AG04450 (cell line): ENCODE results near the gene THRB. TPM values are rescaled to one million over a fixed set of nuclear protein-coding genes. Genes with fewer than 3 reads are reported as not detected.
"Not testable (repeated sequence)": the region's sequence is repeated elsewhere in the genome, so short reads cannot be mapped to it uniquely, and the experiment has no call there.

ENCODE experiments used
- CTCF ChIA-PET: fragments of 300-600, 350-600 bp; formaldehyde crosslinking; extraction: SDS; loops from one replicate; lab custom pipeline; 2022; ENCODE audit warnings: antibody characterized with exemption, inconsistent platforms; lab: Charles Lee
- POLR2A ChIA-PET: fragments of 350-600 bp; formaldehyde crosslinking; extraction: SDS; loops from one replicate; lab custom pipeline; 2021; ENCODE audit warnings: antibody characterized with exemption, inconsistent platforms; lab: Yijun Ruan, JAX
- DNase-seq: peaks from one replicate; pipeline ENCODE4 v3.0.0-alpha.2; 2011; ENCODE audit warnings: low read depth, low spot score
- H3K27ac ChIP-seq: one replicate; pipeline ENCODE4 v1.5.1; 2012; ENCODE audit warnings: low read depth, low read length, control low read depth
- H3K27me3 ChIP-seq: one replicate; pipeline ENCODE4 v1.6.0; 2012; ENCODE audit warnings: low read length; ENCODE audit not compliant: control insufficient read depth, insufficient read depth
- H3K4me3 ChIP-seq: 2 replicates; pipeline ENCODE4 v1.5.1; 2011; ENCODE audit warnings: mild to moderate bottlenecking, low read depth, low read length, control low read depth
- H3K9me3 ChIP-seq: 2 replicates; pipeline ENCODE4 v1.5.1; 2012; ENCODE audit warnings: low read length; ENCODE audit not compliant: control insufficient read depth, insufficient read depth
- polyA plus RNA-seq: library from polyadenylated mRNA; depleted of rRNA; stranded (reverse); fragments of >200 nt; gene quantifications from 2 replicates; pipeline ENCODE4 v1.2.3, GENCODE V29; 2011
- TF ChIP-seq, protein P1 (sequence below): IDR thresholded peaks from 2 replicates; pipeline ENCODE4 v1.5.1; 2011; ENCODE audit warnings: low read depth, low read length, control low read depth, inconsistent platforms

The THRB gene
- polyA plus RNA-seq, 1 experiment = 0.02 TPM

DNA sequence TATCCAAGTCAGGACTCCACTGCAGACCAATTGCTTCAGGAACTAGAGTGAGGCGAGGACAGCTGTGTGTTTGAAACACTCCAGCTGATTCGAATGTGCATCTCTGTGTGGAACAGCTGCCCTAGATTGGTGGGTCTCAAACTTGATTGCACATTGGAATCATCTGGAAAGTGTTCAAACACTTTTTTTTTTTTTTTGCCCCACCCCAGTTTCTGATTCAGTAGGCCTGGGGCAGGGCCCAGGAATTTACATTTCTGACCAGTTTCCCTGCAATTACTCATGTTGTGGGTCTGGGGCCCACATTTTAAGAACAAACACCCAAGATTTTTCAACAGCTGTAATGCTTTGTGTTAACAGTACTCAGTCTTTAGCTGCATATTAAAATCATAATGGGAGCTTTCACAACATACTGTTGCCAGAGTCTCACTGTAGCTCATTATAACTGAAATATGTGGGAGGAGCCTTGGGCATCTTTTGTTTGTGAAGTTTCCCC lies 392.9 kb downstream of the THRB start:
- no peaks in the 10 kb centered on the region for H3K27me3 ChIP-seq
- TF ChIP-seq, protein P1, sequence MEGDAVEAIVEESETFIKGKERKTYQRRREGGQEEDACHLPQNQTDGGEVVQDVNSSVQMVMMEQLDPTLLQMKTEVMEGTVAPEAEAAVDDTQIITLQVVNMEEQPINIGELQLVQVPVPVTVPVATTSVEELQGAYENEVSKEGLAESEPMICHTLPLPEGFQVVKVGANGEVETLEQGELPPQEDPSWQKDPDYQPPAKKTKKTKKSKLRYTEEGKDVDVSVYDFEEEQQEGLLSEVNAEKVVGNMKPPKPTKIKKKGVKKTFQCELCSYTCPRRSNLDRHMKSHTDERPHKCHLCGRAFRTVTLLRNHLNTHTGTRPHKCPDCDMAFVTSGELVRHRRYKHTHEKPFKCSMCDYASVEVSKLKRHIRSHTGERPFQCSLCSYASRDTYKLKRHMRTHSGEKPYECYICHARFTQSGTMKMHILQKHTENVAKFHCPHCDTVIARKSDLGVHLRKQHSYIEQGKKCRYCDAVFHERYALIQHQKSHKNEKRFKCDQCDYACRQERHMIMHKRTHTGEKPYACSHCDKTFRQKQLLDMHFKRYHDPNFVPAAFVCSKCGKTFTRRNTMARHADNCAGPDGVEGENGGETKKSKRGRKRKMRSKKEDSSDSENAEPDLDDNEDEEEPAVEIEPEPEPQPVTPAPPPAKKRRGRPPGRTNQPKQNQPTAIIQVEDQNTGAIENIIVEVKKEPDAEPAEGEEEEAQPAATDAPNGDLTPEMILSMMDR = no peak
- ChIA-PET CTCF (no interaction called here), POLR2A (interaction anchor here (0.5 kb wide), 1 partner anchor 27 kb away, joined by 5 read pairs; no protein-coding TSS in a partner anchor)
- DNase-seq = no peak
- H3K9me3 ChIP-seq = no peaks in the 10 kb centered on the region
- H3K27ac ChIP-seq = no peak overlapping the region
- no peak overlapping the region for H3K4me3 ChIP-seq

DNA sequence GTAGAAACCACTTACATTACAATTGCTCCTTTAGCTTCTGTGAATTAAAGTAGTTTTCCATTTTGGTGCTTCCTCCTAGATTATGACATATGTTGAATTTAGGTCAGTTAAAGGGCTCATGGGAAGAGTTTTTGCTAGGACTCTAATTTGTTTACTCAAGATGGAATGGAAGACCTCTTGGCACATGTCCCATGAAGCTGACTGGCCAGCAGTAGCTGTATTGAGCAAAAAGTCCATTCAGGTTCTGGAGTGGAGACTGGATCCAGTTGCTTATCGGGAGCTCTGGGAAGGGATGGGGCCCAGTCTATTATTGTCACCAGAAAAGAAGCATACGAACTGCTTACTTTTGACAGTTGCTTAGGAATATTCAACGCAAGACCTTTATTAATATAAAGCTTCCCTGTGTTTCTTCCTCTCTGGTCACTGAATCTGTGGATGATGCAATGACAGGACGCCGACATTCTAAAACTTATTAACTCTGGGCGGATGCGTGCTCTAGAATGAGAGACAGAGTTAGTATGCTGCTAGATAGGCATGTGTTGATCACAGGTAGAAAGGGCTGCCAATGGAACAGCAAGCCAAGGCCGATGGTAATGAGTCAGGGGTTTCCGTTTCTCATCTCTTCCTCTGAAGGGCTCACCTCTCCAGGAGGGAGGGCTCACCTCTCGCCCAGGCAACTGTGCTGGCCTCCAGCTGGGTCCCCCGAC lies 393.8 kb downstream of the THRB start:
- no peaks in the 10 kb centered on the region for H3K9me3 ChIP-seq
- no peak for DNase-seq
- no peak overlapping the region for H3K27ac ChIP-seq
- TF ChIP-seq, protein P1 = no peak
- CTCF ChIA-PET = interaction anchor here (0.7 kb wide), 1 partner anchor 60 kb away, joined by 4 read pairs; no protein-coding TSS in a partner anchor
- POLR2A ChIA-PET = interaction anchor here (0.5 kb wide), 1 partner anchor 28 kb away, joined by 5 read pairs; no protein-coding TSS in a partner anchor
- H3K27me3 ChIP-seq = no peaks in the 10 kb centered on the region
- no peak overlapping the region for H3K4me3 ChIP-seq

DNA sequence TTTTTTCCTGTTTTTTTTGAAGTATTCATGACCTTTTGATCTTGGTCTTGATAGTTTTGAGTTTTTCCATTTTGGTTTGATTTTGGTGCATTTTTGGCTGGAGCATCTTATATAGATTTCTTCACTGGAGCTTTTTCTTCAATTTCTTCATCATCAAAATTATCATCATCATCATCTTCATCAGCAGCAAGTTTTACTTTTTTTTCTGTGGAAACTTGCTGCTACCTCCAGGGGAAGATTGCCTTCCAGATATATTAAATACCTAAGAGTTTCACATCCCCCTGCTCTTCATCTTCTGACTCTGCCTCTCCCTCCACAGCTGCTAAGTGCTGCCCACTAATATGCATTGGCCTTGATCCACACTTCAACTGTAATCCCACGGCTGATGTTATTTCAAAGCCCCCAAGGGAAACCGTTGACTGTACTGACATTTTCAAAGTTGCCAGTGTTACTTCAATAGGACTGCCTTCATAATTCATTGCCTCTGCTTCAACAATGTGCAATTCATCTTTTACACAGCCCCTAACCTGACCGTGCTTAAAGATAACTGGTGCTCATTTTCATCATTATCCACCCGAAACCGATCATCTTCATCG lies 397.9 kb downstream of the THRB start:
- Histone ChIP-seq H3K4me3 (no peak overlapping the region), H3K9me3 (no peaks in the 10 kb centered on the region), H3K27ac (no peak overlapping the region), H3K27me3 (no peaks in the 10 kb centered on the region)
- TF ChIP-seq, protein P1 = no peak
- ChIA-PET POLR2A (interaction anchor here (0.6 kb wide), 1 partner anchor 26 kb away, joined by 4 read pairs; no protein-coding TSS in a partner anchor), CTCF (no interaction called here)
- DNase-seq = no peak

DNA sequence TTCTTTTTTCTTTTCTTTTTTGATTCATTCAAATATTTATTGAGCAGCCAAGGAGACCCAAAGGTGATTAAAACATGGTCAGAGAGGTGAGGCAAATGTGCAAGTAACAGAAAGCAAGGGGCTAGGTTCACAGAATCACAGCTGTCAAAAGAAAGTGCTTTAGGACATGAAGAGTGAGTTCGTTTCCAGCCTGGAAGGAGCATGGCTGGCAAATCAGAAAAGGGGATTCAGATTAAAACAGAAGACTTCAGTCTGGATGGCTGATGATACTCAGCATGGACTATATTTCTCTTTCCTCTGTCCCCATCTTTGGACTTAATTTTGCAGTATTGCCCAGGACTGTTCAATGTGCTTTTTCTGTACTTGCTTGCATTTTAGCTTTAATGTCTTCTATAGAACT lies 398.4 kb downstream of the THRB start:
- Histone ChIP-seq H3K27ac (no peak overlapping the region), H3K4me3 (no peak overlapping the region), H3K27me3 (no peaks in the 10 kb centered on the region), H3K9me3 (no peaks in the 10 kb centered on the region)
- ChIA-PET POLR2A (interaction anchor here (0.6 kb wide), 1 partner anchor 25 kb away, joined by 4 read pairs; no protein-coding TSS in a partner anchor), CTCF (no interaction called here)
- no peak for DNase-seq
- TF ChIP-seq, protein P1 = no peak

DNA sequence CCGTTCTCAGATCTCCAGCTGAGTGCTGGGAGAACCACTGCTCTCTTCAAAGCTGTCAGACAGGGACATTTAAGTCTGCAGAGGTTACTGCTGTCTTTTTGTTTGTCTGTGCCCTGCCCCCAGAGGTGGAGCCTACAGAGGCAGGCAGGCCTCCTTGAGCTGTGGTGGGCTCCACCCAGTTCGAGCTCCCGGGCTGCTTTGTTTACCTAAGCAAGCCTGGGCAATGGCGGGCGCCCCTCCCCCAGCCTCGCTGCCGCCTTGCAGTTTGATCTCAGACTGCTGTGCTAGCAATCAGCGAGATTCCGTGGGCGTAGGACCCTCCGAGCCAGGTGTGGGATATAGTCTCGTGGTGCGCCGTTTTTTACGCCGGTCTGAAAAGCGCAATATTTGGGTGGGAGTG lies 399.8 kb downstream of the THRB start:
- H3K27me3 ChIP-seq, H3K4me3 ChIP-seq, CTCF ChIA-PET, H3K27ac ChIP-seq, POLR2A ChIA-PET, H3K9me3 ChIP-seq, DNase-seq: not testable (repeated sequence)
